GM19351 (cell line): Measurements from ENCODE around the gene LDHAL6B.
A peak's percentile ranks its signal among the peaks of the same experiment; 100 is the strongest.

Experiments used
- ATAC-seq: cut with Tn5 transposase; IDR thresholded peaks from one replicate; pipeline ENCODE4 v1.9.1; 2021; ENCODE audit warnings: mild to moderate bottlenecking, moderate library complexity; ENCODE audit not compliant: unreplicated experiment

The LDHAL6B gene

GRCh38 chr15:59249816-59250215 lies 43.2 kb downstream of the LDHAL6B start:
- no peak for ATAC-seq

DNA sequence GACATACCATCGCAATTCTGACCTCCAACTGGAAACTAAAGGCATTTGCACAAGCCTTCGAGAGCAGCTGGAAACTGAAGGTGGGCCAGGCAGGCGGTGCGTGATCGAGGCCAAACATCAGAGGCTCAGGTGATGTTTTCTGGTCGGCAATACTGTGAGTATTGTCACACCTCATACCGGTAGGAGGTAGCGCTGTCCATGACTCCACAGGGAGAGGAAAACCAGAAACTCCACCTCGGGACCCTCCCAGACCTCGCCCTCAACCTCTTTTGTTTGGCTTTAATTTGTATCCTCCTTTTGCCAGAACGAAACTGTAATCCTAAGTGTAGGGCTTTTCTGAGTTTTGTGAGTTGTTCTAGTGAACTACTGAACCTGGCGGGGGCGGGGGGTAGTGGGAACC lies 43.6 kb downstream of the LDHAL6B start:
- no peak for ATAC-seq

- ATAC-seq: peak; percentile 62
Observed at GRCh38 chr15:59251001-59251845, 44.6 kb downstream of the LDHAL6B start.

GRCh38 chr15:59252137-59252536 lies 45.5 kb downstream of the LDHAL6B start:
- no peak for ATAC-seq

- ATAC-seq: no peak
Observed at GRCh38 chr15:59255680-59256336, 49.2 kb downstream of the LDHAL6B start.

GRCh38 chr15:59256482-59256881 lies 49.8 kb downstream of the LDHAL6B start:
- no peak for ATAC-seq

- ATAC-seq: no peak
Observed at GRCh38 chr15:59257140-59257539, 50.5 kb downstream of the LDHAL6B start.
